ENCODE results near the gene THAP7. TPM values are rescaled to one million over a fixed set of nuclear protein-coding genes. Genes with fewer than 3 reads are reported as not detected.

The THAP7 gene
- total RNA-seq, 1 experiment from 2014 or later: 55.0 TPM

DNA sequence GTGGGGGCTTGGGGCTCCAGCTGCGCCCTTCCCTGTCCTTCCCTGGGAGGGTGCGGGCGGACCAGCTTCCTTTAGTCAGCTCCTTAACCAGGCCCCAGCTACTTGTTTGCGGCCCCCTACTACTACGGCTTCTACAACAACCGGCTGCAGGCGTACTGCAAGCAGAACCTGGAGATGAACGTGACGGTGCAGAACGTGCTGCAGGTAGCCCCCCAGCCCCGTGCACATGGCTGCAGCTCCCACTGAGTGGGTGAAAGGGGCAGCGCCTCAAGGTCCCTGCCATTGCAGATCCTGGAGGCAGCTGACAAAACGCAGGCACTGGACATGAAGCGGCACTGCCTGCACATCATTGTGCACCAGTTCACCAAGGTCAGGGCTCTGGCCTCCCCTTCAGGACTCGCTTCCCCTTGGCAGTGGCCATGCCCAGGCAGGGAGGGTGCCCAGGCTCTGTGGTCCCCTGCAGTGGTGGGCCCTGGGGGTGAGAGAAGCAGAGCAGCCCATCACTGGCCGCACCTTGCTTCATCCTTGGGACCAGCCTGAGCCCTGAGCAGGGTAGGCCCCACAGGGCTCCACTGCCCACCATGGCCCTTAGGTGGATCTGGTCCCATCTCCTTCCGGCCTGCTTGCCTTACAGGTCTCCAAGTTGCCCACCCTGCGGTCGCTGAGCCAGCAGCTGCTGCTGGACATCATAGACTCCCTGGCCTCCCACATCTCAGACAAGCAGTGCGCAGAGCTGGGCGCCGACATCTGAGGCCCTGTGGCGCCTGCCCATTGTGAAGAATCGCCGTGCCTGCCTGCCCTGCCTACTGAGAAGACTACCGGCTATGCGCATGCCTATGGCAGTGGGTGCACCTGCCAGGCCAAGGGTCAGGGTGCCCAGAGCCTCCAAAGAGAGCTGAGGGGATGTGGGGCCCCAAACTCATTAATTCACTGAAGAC is 5.1 kb downstream of the THAP7 start:
- DNase-seq (ENCODE audit: low read depth): no peak
- in situ Hi-C loops (cut with HindIII; ENCODE audit: low pct_unique_long_range_greater_than_20kb, low sequenced_read_pairs): no loop called here

DNA sequence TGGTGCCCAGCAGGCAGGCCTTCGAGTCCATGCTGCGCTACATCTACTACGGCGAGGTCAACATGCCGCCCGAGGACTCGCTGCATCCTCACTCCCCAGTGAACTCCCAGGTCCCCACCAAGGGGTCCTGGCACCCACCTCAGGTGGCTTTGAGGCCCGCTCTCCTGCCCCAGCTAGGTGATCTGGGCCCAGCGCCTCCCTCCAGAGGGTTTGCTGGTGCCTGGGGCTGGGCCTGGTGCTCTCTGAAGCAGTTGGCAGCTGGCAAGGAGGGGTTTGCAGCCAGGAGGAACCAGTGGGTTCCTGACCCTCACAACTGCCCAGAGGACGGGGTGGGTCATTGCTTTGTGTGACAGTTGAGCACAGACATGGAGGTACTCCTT is 5.9 kb downstream of the THAP7 start:
- no peak for DNase-seq (ENCODE audit: low read depth)

DNA sequence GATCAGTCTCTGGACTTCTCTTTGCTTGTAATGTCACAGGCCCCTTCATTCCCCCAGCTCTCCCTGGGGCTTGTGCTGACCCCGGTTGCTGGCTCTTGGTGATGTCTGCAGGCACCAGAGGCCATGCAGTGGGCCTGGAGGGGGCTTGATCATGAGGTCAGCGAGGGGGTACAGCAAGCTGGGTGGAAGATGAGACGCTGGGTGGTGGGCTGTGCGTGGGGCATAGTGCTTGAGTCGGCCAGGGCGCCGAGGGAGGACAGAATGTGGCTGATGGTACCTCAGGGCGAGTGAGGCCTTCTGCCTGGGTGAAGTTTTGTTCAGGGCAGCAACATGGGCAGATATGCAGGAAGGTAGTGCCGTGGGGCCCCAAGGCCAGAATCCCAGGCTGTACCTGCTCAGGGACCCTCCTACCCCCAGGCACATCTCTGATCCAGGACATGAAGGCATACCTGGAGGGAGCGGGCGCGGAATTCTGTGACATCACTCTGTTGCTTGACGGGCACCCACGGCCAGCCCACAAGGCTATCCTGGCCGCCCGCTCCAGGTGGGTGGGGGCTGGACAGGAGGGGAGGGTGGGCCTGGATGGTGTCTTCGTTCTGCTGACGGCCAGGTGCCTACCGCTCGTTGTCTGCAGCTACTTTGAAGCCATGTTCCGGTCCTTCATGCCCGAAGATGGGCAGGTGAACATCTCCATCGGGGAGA is 6.4 kb downstream of the THAP7 start:
- in situ Hi-C loops (cut with HindIII; ENCODE audit: low pct_unique_long_range_greater_than_20kb, low sequenced_read_pairs): no loop called here
- no peak for DNase-seq (ENCODE audit: low read depth)

More for the DNA sequence above, 5.9 kb downstream of the THAP7 start:
- in situ Hi-C loops (cut with HindIII; ENCODE audit: low pct_unique_long_range_greater_than_20kb, low sequenced_read_pairs): no loop called here

DNA sequence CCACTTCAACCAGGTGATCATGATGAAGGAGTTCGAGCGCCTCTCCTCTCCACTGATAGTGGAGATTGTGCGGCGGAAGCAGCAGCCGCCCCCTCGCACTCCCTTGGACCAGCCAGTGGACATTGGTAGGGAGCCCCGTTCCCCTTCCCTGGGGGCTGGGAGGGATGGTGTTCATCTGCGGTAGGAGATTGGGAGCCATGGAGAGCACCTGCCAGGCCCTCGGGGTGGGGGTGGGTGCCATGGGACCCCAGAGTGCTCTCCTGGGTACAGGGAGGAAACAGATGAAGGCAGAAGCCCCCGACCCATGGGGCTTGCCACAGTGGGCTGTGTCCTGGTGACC is 7.0 kb downstream of the THAP7 start:
- in situ Hi-C loops (cut with HindIII; ENCODE audit: low pct_unique_long_range_greater_than_20kb, low sequenced_read_pairs): no loop called here

DNA sequence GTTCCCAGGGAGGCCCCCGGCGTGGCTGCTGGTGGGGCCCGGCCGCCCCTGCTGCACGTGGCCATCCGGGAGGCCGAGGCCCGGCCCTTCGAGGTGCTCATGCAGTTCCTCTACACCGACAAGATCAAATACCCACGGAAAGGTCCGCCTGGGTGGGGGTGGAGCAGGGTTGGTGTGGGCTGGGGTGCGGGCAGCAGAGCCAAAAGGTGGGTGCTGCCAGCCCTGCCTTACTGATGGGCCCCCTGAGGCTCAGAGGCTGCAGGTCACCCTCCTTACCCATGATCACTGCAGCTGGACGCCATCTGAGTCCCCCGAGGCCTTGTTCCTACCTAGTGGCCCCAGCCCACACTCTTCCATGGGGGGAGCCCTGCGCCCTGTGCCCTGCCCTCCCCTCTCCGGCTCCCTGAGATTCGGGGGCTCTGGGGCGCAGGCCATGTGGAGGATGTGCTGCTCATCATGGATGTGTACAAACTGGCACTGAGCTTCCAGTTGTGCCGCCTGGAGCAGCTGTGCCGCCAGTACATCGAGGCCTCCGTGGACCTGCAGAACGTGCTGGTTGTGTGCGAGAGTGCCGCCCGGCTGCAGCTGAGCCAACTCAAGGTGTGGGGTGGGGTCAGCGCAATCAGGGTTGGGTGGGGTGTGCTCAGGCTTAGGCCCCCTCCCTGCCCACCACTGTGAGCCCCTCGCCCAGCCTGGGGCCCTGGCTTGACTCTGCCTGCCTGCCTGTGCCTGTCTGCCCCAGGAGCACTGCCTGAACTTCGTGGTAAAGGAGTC is 7.6 kb downstream of the THAP7 start:
- DNase-seq (ENCODE audit: low read depth): no peak
- in situ Hi-C loops (cut with HindIII; ENCODE audit: low pct_unique_long_range_greater_than_20kb, low sequenced_read_pairs): no loop called here

More for the DNA sequence above, 7.0 kb downstream of the THAP7 start:
- no peak for DNase-seq (ENCODE audit: low read depth)

DNA sequence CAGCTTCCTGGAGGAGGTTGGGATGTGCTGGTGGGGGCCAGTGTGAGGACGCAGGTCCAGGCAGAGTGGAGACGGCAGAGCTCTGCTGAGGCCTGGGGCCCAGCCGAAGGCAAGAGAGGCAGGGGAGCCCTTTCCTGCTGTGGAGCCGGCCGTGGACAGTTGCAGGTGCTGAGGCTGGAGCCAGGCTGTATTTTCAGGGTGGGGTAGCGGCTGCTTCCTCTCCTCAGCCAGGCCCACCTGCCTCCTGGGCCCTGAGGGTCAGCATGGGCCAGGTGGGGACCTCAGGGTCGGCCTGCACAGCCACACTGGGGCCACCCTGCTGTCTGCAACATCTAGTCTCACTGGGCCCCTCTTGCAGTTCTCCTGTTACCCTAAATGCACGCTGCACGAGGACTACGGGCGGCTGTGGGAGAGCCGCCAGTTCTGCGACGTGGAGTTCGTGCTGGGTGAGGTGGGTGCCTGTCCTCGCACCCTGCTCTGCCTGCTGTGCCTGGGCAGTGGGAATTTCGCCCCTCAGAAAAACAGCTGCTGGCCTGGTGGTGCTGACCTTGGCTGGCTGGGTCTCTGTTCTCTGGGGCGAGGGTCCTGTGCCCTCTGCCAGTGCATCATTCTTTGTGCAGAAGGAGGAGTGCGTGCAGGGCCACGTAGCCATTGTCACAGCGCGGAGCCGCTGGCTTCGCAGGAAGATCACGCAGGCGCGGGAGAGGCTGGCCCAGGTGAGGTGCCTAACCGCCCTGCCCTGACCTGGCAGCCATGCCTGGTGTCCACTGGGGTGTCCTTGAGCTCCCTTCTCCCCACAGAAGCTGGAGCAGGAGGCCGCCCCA is 8.4 kb downstream of the THAP7 start:
- no peak for DNase-seq (ENCODE audit: low read depth)
- in situ Hi-C loops (cut with HindIII; ENCODE audit: low pct_unique_long_range_greater_than_20kb, low sequenced_read_pairs): no loop called here

DNA sequence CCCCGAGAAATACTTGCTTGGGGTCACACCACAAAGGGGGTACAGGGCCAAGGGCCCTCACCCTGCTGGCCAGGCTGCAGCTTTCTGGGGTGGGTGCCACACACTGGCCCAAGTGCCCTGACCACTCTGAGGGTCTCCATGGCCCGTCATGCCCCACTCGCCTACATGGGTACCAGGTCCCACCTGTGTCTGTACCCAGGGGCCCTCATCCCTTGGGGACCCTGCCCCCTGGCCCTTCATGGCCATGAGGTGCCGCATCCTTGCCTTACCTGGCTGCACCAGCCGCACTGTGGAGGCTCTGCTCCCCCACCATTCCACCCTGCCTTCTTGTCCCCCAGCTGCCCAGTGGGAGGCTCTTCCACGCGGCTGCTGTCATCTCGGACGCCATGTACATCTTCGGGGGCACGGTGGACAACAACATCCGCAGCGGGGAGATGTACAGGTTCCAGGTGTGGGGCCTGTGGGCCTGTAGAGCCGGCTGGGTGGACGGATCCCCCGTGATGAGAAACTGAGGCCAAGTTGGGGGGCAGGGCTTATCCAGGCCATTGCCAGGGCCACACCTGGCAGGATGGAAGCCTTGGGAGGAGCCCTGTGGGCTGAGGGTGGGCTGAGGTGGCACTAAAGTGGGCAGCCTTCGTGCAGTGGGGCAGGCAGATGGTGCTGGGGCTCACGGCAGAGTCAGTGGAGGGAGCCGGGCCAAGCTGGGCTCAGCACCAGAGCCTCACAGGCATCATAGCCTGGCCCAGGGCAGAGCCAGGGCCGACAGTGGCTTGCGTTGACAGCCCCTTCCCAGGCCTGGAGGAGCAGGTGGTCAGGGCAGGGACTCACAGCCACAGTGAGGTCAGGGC is 9.2 kb downstream of the THAP7 start:
- DNase-seq (ENCODE audit: low read depth): no peak
- in situ Hi-C loops (cut with HindIII; ENCODE audit: low pct_unique_long_range_greater_than_20kb, low sequenced_read_pairs): no loop called here

DNA sequence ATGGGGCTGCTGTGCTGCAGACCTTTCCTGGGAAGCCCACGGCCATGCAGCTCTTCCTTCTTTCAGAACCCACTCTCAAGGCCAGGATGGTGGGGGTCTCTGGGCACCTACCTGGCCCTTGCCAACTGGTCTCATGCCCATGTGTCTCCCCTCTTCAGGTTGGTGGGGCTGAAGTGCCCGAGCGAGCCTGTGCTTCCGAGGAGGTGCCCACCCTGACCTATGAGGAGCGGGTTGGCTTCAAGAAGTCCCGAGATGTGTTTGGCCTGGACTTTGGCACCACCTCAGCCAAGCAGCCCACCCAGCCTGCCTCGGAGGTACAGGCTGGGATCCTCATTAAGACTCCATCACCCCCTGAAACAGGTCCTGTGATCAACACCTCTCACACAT is 9.9 kb downstream of the THAP7 start:
- no peak for DNase-seq (ENCODE audit: low read depth)
- in situ Hi-C loops (cut with HindIII; ENCODE audit: low pct_unique_long_range_greater_than_20kb, low sequenced_read_pairs): no loop called here

DNA sequence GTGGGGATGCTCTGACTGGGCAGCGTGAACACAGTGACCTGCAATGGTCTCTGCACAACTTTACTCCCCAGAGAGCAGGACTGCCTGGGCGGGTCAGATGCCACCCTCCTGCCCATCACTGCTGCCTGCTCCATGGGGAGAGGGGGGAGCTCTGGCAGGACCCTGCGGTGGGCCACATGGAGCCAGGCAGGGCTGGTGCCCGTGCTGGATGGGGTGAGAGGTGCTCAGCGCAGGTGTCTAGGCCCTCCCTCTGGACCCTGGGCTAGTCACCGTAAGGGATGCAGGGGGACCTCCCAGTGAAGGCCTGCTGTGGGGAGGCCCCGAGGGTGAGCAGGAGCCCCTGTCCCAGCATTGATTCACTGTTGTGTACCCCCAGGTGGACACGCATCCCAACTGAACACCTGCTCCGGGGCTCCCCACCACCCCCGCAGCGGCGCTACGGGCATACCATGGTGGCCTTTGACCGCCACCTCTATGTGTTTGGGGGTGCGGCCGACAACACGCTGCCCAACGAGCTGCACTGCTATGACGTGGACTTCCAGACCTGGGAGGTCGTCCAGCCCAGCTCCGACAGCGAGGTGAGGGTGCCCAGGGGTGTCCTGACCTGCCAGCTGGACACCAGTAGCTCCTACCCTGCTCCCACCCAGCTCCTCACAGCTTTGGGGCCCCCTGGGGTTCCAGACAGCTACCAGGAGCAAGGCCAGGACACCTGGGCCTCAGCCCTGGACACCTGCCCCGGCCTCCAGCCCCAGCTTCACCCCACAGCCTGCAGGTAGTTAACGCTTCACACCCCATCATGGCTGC is 10.5 kb downstream of the THAP7 start:
- DNase-seq (ENCODE audit: low read depth): no peak
- in situ Hi-C loops (cut with HindIII; ENCODE audit: low pct_unique_long_range_greater_than_20kb, low sequenced_read_pairs): no loop called here

DNA sequence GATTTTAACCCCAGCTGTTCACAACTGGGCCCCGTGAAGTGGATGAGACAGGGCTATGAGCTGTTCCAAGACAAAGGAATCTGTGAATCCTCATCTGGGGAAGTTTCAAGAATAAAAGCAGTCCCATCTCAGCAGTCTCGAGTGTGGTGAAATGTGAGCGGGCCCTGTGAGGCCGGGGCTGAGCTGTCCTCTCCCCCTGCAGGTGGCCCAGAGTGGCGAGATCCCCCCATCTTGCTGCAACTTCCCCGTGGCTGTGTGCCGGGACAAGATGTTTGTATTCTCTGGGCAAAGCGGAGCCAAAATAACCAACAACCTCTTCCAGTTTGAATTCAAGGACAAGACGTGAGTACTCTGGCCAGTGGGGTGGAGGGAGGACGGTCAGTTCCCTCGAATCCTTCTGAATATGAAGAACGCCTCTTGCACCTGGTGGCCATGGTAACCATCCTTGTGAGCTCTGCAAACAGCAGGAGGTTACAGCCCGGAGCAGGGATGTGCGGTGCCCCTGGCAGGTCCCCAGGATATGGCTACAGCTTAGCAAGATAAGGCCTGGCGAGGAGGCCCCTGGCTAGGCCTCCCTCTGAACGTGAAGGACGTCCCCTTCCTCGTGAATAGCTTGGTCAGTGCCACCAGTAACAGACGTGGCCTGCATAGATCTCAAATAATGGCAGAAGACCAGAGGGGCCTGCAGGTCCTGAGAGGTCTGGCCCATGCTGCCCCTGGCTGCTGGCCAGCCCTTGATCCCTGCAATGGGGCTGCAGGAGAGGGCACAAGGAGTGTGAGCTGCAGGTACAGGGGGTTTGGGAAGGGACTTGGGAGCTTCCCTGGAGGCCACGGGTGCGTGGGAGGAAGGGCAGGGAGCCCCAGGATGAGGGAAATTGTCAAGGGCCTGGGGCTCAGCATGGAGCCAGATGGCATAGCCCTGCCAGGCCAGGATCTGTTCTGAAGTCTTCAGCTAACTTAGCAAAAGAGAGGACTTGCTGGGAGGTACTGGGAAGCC is 11.4 kb downstream of the THAP7 start:
- in situ Hi-C loops (cut with HindIII; ENCODE audit: low pct_unique_long_range_greater_than_20kb, low sequenced_read_pairs): no loop called here

DNA sequence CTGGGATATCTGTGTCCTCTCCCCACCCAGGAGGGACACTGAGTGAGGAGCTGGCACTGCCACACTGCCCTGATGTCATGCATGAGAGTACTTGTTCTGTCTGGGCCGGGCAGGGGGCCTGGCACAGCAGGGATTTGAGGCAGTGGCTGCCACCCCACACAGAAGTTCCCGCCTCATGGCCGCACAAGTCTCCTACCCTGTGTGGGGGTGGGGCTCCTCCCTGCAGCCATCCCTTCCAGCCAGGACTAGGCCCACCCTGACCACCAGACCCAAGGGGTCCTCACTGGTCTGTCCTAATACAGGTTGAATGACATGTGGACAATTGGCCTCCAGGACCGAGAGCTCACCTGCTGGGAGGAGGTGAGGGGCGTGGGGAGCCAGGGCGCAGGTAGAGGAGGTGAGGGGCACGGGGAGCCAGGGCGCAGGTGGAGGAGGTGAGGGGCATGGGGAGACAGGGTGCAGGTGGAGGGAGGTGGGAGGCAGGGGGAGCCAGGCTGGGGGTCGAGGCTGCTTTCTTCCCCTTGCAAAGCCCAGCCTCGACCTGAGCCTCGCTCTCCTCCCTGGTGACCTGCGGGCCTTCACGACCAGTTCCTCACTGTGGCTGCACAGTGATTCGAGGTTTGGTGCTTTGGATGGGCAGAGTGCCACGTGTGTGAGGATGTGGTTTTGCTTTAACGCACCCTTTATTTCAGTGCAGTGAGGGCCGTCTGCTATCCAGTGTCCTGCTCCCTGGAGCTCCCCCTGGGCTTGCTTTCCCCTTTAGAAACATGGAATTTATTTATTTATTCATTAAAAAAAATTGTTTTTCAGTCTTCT is 12.4 kb downstream of the THAP7 start:
- DNase-seq (ENCODE audit: low read depth): no peak
- in situ Hi-C loops (cut with HindIII; ENCODE audit: low pct_unique_long_range_greater_than_20kb, low sequenced_read_pairs): no loop called here

More for the DNA sequence above, 11.4 kb downstream of the THAP7 start:
- DNase-seq (ENCODE audit: low read depth): no peak

DNA sequence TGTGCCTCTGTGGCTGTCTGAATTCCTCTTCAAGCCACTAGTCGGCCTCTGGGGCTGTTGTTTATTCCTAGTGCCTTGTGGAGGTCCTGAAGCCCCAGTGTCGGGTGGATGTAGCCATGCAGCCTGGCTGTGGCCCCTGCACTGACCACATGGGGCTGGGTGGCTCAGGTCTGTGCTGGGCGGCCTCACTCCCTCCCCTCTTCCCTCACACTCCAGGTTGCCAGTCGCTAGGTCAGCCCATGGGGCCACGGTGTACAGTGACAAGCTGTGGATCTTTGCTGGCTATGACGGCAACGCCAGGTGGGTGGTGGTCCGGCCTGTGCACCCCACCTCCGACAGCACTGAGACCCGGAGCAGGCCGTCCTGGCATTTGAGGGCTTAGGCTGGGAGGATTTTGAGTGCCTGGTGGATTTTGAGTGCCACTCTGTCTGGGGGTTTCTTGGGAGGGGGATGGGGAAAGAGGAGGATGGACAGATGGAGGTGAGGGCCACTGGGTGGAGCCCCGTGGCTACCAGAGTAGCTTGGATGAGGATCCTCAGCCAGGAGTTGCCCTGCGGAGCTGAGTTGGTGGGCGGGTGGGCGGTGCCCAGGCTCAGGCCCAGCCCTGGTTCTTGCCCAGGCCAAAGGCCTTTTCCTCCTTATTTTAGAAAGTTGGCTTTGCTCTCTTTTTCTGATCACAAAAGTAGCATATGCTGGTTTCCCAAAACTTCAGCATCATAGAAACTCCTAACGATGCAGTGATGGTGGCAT is 13.2 kb downstream of the THAP7 start:
- no peak for DNase-seq (ENCODE audit: low read depth)
- in situ Hi-C loops (cut with HindIII; ENCODE audit: low pct_unique_long_range_greater_than_20kb, low sequenced_read_pairs): no loop called here

DNA sequence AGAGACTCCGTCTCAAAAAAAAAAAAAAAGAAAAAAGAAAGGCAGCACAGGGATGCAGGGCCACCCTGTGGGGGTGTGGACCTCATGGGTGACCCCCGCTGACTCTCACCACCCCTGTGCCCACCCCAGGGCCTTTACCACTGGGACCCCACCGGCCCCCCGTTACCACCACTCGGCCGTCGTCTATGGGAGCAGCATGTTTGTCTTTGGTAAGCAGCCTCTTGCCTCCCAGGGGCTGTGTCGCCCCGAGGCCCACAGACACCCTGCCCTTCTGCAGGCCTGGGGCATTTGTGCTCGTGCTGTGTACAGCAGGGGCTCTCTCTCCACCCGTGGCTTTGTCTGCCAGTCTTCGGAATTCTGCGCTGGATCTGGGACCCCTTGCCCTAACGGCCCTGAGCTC is 14.5 kb downstream of the THAP7 start:
- DNase-seq (ENCODE audit: low read depth): no peak
- in situ Hi-C loops (cut with HindIII; ENCODE audit: low pct_unique_long_range_greater_than_20kb, low sequenced_read_pairs): no loop called here

DNA sequence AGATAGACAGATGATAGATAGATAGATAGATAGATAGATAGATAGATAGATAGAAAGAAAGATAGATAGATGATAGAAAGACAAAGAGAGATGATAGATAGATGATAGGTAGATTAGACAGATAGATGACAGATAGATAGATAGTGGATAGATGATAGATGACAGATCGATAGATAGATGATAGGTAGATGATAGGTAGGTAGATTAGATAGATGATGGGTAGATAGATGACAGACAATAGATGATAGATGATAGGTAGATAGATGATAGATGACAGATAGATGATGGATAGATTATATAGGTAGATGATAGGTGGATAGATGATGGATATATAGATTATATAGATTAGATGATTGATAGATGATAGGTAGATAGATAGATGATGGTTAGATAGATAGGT is 15.6 kb downstream of the THAP7 start:
- DNase-seq (ENCODE audit: low read depth): no peak
- in situ Hi-C loops (cut with HindIII; ENCODE audit: low pct_unique_long_range_greater_than_20kb, low sequenced_read_pairs): no loop called here
